Choroid plexus epithelial cell (primary cell): ENCODE data around the gene CTSK.
"Not testable (repeated sequence)": the region's sequence is repeated elsewhere in the genome, so short reads cannot be mapped to it uniquely, and the experiment has no call there.

ENCODE experiments used
- DNase-seq: peaks from one replicate; pipeline ENCODE4 v3.0.0-alpha.2; 2010; ENCODE audit warnings: low read depth
- H3K4me3 ChIP-seq: 2 replicates; pipeline ENCODE4 v1.5.1; 2011; ENCODE audit warnings: low read depth, mild to moderate bottlenecking, control low read depth, low read length, moderate library complexity
- CTCF ChIP-seq: conservative IDR thresholded peaks from 2 replicates; pipeline ENCODE4 v1.5.1; 2011; ENCODE audit warnings: low read depth, mild to moderate bottlenecking, control low read depth, inconsistent platforms, low read length, moderate library complexity

The CTSK gene

GRCh38 chr1:150804671-150805070, 3.4 kb downstream of the CTSK start:
- H3K4me3 ChIP-seq, result no peak overlapping the region
- no peak for DNase-seq

DNA sequence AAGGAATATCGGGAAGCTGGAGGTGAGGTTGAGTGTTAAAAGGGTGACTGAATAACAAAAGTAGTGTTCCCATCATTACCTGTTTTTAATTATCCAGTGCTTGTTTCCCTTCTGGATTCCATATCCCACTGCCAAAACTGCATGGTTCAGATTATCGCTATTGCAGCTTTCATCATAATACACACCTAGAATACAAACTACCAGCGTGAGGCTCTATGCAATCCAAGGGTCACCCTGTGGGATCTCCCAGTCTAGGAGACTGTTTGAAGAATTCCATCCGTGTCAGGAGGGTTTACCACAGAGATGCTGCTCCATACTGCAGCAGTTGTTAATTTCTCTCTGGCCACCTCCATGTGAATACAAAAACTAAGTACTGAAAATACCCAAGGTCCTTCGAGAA, 9.0 kb downstream of the CTSK start:
- DNase-seq, result peak; percentile 31
- TF ChIP-seq CTCF, result no peak
- no peak overlapping the region for H3K4me3 ChIP-seq

More at GRCh38 chr1:150804671-150805070, 3.4 kb downstream of the CTSK start:
- no peak for TF ChIP-seq CTCF

- peak; percentile 41 for DNase-seq
- no peak overlapping the region for H3K4me3 ChIP-seq
- TF ChIP-seq CTCF, result no peak
Measured at GRCh38 chr1:150798525-150798924, 9.5 kb downstream of the CTSK start.

- TF ChIP-seq CTCF, result no peak
- DNase-seq, result no peak
- H3K4me3 ChIP-seq, result no peak overlapping the region
Measured at GRCh38 chr1:150796374-150796773, 11.7 kb downstream of the CTSK start.

DNA sequence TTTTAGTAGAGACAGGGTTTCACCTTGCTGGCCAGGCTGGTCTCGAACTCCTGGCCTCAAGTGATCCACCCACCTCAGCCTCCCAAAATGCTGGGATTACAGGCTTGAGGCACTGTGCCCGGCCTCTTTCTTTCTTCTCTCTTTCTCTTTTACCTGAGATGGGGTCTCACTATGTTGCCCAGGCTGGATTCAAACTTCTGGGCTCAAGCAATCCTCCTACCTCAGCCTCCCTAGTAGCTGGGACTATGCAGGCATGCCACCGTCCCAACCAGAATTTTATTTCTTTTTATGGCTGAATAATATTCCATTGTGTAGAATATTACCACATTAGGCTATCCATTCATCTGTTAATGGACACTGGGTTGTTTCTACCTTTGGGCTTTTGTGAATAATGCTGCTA, 14.3 kb downstream of the CTSK start:
- not testable (repeated sequence) for DNase-seq, H3K4me3 ChIP-seq

GRCh38 chr1:150793221-150793620, 14.8 kb downstream of the CTSK start:
- no peak for TF ChIP-seq CTCF
- H3K4me3 ChIP-seq, result no peak overlapping the region
- no peak for DNase-seq

- DNase-seq, result no peak
- no peak overlapping the region for H3K4me3 ChIP-seq
- TF ChIP-seq CTCF, result no peak
Measured at GRCh38 chr1:150791585-150791984, 16.5 kb downstream of the CTSK start.

DNA sequence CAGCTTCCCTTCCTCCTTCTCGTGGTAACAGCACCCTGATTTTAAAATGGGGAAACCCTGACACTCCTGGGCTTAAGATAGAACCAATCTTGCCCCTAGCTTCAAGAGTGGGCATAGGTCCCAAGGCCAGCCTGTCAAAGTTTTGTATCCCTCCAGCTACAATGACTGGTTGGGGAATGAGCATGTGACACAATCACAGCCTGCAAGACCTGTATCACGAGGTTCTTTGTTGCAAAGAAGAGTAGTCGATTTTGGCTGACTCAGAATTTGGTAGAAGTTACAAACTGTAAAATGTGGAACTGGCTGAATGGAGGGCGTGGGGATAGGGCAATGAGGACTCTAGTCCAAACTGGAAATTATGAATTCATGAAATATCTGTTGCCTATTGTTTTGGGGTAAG, 18.7 kb downstream of the CTSK start:
- TF ChIP-seq CTCF, result no peak
- no peak for DNase-seq
- no peak overlapping the region for H3K4me3 ChIP-seq
